GM12878 (cell line): ENCODE results near the gene LRRC74B.

Experiments used
- CTCF ChIP-seq, 3 experiments: IDR thresholded peaks in 2 of 3; conservative IDR thresholded peaks in 1 of 3; 2 replicates each; pipeline ENCODE4 v1.5.1; 2011; ENCODE audit warnings: low read depth in 3 of 3, low read length in 3 of 3, mild to moderate bottlenecking in 3 of 3, control low read depth in 2 of 3, moderate library complexity in 2 of 3, inconsistent platforms in 1 of 3, mixed read lengths in 1 of 3; ENCODE audit not compliant: control insufficient read depth in 2 of 3, insufficient read depth in 1 of 3; ENCODE audit errors: extremely low read depth in 1 of 3
- NR2C1 ChIP-seq: fragments of 450-650 bp; IDR thresholded peaks from 2 replicates; pipeline ENCODE4 v1.6.1; 2017; ENCODE audit warnings: antibody characterized with exemption, mild to moderate bottlenecking, moderate library complexity
- REST ChIP-seq: IDR thresholded peaks from 2 replicates; pipeline ENCODE4 v1.6.1; 2012; ENCODE audit warnings: mild to moderate bottlenecking, low read depth, low read length
- SMARCA5 ChIP-seq: fragments of 450-650 bp; IDR thresholded peaks from 2 replicates; pipeline ENCODE4 v1.6.1; 2017; ENCODE audit warnings: mild to moderate bottlenecking

- TF ChIP-seq CTCF (IDR thresholded peaks at IDR 0.05 in 2 of 3, conservative IDR thresholded peaks at IDR 0.05 in 1 of 3; ENCODE audit: control insufficient read depth in 2 of 3, extremely low read depth in 1 of 3, insufficient read depth in 1 of 3, low read depth in 3 of 3, low read length in 3 of 3) (no peak), REST (no peak), SMARCA5 (no peak), NR2C1 (no peak)
Observed at GRCh38 chr22:21025266-21025665, 20.5 kb upstream of the LRRC74B start.
